ENCODE data around the gene TEX44. TPM values are rescaled to one million over a fixed set of nuclear protein-coding genes. Genes with fewer than 3 reads are reported as not detected.
"Not testable (repeated sequence)": the region's sequence is repeated elsewhere in the genome, so short reads cannot be mapped to it uniquely, and the experiment has no call there.

Gene TEX44
- total RNA-seq, 4 donors from 2014 or later: not detected

DNA sequence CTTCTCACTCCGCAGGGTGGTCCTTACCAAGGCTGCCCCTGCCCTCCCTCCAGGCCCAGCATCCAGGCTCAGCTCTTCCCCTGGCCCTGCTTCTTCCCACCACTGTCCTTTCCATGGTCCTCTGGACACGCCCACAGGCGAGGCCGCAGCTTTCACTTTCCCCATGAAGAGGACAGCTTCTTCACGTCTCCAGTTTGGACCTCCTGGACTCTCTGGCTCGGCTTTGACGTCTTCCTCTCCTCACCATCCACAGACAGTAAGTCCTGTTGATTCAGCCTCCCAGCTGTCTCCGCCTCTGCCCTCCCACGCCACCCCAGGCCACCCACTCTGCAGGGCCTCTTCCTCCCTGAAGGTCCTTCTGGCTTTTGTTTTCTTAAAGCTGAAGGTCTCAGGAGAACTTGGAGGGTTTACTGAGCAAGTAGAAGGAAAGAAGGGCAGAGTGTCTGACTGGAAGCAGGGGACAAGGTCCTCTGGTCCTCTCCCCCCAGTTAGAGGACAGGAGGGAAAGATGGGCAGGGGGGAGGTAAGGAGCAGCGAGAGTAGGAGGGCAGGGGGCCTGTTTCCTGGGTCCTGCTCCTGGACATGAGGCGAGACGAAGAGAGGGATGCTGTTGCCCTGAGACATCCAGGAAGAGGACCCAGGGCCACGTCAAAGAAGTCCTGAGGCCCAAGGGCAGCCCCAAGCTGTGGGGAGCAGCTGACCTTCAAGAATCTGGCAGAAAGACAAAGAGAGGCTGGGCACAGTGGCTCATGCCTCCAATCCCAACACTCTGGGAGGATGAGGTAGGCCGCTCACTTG, 37.7 kb upstream of the TEX44 start:
- intact Hi-C loops (cut with DNase I; ENCODE audit: low total_unique reads): loop anchor here (10.0 kb wide), 1 partner anchor 70 kb away; no protein-coding TSS in a partner anchor
- peak; percentile 79 to 84 for DNase-seq
- no peaks in the 10 kb centered on the region for H3K36me3 ChIP-seq
- no peak for TF ChIP-seq POLR2A (IDR thresholded peaks at IDR 0.05)
- TF ChIP-seq, protein P1, sequence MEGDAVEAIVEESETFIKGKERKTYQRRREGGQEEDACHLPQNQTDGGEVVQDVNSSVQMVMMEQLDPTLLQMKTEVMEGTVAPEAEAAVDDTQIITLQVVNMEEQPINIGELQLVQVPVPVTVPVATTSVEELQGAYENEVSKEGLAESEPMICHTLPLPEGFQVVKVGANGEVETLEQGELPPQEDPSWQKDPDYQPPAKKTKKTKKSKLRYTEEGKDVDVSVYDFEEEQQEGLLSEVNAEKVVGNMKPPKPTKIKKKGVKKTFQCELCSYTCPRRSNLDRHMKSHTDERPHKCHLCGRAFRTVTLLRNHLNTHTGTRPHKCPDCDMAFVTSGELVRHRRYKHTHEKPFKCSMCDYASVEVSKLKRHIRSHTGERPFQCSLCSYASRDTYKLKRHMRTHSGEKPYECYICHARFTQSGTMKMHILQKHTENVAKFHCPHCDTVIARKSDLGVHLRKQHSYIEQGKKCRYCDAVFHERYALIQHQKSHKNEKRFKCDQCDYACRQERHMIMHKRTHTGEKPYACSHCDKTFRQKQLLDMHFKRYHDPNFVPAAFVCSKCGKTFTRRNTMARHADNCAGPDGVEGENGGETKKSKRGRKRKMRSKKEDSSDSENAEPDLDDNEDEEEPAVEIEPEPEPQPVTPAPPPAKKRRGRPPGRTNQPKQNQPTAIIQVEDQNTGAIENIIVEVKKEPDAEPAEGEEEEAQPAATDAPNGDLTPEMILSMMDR (IDR thresholded peaks at IDR 0.05): no peak
- H3K27me3 ChIP-seq: no peaks in the 10 kb centered on the region
- H3K4me3 ChIP-seq: peak overlapping the region; percentile 21
- H3K27ac ChIP-seq: peak overlapping the region; percentile 76 to 81
- no peaks in the 10 kb centered on the region for H3K9me3 ChIP-seq
- H3K4me1 ChIP-seq: no peaks in the 10 kb centered on the region

DNA sequence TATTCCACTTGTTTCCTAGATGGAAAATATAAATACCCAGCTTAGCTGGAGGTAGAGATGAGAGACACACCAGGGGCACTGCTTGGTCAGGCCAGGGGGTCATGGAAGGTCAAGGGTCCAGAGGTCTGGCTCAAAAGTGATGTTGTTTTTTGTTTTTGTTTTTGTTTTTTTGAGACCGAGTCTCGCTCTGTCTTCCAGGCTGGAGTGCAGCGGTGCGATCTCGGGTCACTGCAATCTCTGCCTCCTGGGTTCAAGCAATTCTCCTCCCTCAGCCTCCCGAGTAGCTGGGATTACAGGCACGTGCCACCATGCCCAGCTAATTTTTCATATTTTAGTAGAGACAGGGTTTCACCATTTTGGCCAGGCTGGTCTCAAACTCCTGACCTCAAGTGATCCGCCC, 36.2 kb upstream of the TEX44 start:
- not testable (repeated sequence) for H3K36me3 ChIP-seq, H3K4me1 ChIP-seq, H3K27me3 ChIP-seq, DNase-seq, H3K27ac ChIP-seq, H3K4me3 ChIP-seq, H3K9me3 ChIP-seq
- intact Hi-C loops (cut with DNase I; ENCODE audit: low total_unique reads): loop anchor here (10.0 kb wide), 1 partner anchor 72 kb away; no protein-coding TSS in a partner anchor

DNA sequence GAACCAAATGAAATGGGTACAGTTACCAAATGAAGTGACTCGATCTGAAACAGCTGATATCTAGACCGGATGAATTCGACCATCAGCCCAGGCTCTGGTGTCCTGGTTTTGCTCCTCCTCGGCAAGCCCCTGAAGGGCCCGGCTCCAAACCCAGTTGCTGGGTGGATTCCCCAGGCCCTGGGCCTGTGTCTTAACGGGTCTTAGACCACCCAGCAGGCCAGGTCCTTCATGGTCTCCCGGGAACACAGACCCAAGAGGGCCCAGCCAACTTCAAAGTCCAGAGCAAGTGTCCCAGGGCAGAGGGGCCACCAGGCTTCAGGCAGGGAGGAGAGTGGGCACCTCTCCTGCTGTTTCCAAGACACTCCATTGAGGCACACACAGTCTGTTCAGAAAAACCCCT, 35.7 kb upstream of the TEX44 start:
- DNase-seq: no peak
- no peak overlapping the region for H3K27ac ChIP-seq
- H3K4me3 ChIP-seq: no peak overlapping the region
- TF ChIP-seq, protein P1 (IDR thresholded peaks at IDR 0.05): no peak
- no peak for TF ChIP-seq POLR2A (IDR thresholded peaks at IDR 0.05)
- H3K36me3 ChIP-seq: no peaks in the 10 kb centered on the region
- no peaks in the 10 kb centered on the region for H3K4me1 ChIP-seq
- intact Hi-C loops (cut with DNase I; ENCODE audit: low total_unique reads): loop anchor here (10.0 kb wide), 1 partner anchor 72 kb away; no protein-coding TSS in a partner anchor
- H3K27me3 ChIP-seq: no peaks in the 10 kb centered on the region
- no peaks in the 10 kb centered on the region for H3K9me3 ChIP-seq

DNA sequence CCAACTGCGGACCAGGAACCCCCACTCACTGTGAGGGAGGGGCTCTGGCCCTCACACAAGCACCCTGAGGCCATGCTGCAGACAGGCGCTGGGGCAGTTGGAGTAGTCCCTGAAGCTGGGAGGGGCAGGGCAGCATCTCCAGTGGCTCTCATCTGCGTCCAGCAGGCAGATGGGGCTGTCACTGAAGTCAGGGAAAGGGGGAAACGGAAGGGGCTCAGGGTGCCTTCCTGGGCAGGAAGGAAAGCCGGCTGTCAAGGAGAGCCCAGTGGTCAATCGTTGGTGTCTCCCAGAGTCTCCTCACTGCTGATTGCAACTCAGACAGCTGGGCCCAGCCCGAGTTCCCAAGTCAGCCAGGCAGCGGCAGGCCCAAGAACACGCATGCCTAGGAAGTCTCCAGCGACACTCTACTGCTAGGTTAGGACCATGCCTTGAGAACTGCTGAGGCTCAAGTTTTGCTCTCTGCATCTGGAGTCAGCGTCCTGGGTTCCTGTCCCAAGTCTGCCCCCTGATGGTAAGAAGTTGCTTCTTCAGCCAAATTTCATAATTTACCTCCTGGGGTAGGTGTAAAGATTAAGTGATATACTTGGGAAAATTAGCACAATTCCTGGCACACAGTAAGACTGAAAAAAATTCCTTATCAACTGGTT, 35.0 kb upstream of the TEX44 start:
- H3K4me1 ChIP-seq: no peaks in the 10 kb centered on the region
- H3K9me3 ChIP-seq: no peaks in the 10 kb centered on the region
- DNase-seq: peak; percentile 61 to 75
- peak overlapping the region in 1 of 2 donors; percentile 44 for H3K27ac ChIP-seq
- TF ChIP-seq, protein P1 (IDR thresholded peaks at IDR 0.05): peak; percentile 46 to 56 (median 49)
- TF ChIP-seq POLR2A (IDR thresholded peaks at IDR 0.05): no peak
- H3K4me3 ChIP-seq: no peak overlapping the region
- intact Hi-C loops (cut with DNase I; ENCODE audit: low total_unique reads): loop anchor here (10.0 kb wide), 1 partner anchor 73 kb away; no protein-coding TSS in a partner anchor
- no peaks in the 10 kb centered on the region for H3K36me3 ChIP-seq
- H3K27me3 ChIP-seq: no peaks in the 10 kb centered on the region

DNA sequence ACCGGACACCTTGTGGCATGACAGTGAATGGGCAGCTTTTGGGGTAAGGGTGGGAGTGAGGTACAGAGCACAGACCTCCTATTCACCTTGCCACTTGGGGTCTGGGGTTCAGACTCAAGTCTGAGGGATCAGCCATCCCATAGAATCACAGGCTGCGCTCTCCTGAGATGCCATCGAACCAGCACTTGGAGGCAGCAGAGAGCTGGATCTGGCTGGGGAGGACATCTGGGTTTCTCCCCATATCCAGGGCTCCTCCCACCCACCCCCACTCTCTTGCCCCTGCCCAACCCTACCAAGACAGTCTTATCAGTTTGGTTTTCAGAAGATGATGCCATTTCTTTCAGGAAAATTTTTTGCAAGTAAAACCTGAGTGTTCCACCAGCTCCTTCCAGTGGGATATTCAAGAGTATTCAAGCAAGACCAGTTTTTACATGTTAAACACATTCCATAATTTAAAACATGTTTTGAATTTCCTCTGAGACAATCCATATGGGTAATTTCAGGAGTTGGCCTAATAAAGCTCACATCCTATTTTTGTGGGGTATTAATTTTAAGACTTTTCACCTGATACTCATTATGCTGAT, 29.2 kb upstream of the TEX44 start:
- Histone ChIP-seq H3K27ac (no peak overlapping the region), H3K4me1 (no peaks in the 10 kb centered on the region), H3K4me3 (no peak overlapping the region), H3K9me3 (no peaks in the 10 kb centered on the region), H3K27me3 (no peaks in the 10 kb centered on the region), H3K36me3 (no peaks in the 10 kb centered on the region)
- TF ChIP-seq POLR2A (IDR thresholded peaks at IDR 0.05): no peak
- TF ChIP-seq, protein P1 (IDR thresholded peaks at IDR 0.05): peak; percentile 60 to 68 (median 62)
- intact Hi-C loops (cut with DNase I; ENCODE audit: low total_unique reads): no loop called here
- DNase-seq: peak; percentile 58 to 62
